IMR-90 (cell line): ENCODE data around the gene GPHB5. TPM values are rescaled to one million over a fixed set of nuclear protein-coding genes. Genes with fewer than 3 reads are reported as not detected.

Experiments
- ATAC-seq: fragments of 200-7000 bp; cut with Tn5 transposase; 2 replicates; pipeline ENCODE4 v1.9.1; 2020; ENCODE audit warnings: low read depth, mild to moderate bottlenecking, moderate library complexity
- BruUV-seq: library from RNA; stranded (reverse); fragments of 400-500 nt; replicated peaks from 2 replicates; lab custom pipeline; 2021; lab: Mats Ljungman, UMichigan
- CTCF ChIA-PET: fragments of 300-600 bp; formaldehyde crosslinking; extraction: SDS; loops from one replicate; lab custom pipeline; 2021; ENCODE audit warnings: antibody characterized with exemption; lab: Yijun Ruan, JAX
- POLR2A ChIA-PET: fragments of 300-600 bp; sonication (Branson Sonifier 250); formaldehyde crosslinking; loops from one replicate; lab custom pipeline; 2022; ENCODE audit warnings: antibody characterized with exemption; ENCODE audit not compliant: unreplicated experiment; lab: Charles Lee
- DNase-seq: peaks from one replicate; pipeline ENCODE4 v3.0.0; 2013
- H2AFZ ChIP-seq: replicated peaks from 2 replicates; pipeline ENCODE3; 2013; ENCODE audit warnings: low read length, mild to moderate bottlenecking; ENCODE audit not compliant: poor library complexity
- H2AK5ac ChIP-seq: 2 replicates; pipeline ENCODE4 v1.6.1; 2013; ENCODE audit warnings: low read depth, low read length, inconsistent platforms
- H2AK9ac ChIP-seq: replicated peaks from 2 replicates; pipeline ENCODE3; 2013; ENCODE audit warnings: mild to moderate bottlenecking, low read depth, low read length, moderate library complexity; ENCODE audit not compliant: poor library complexity
- H2BK120ac ChIP-seq: 2 replicates; pipeline ENCODE4 v1.6.1; 2013; ENCODE audit warnings: low read depth, low read length, inconsistent platforms
- H2BK15ac ChIP-seq: 3 replicates; pipeline ENCODE4 v1.6.1; 2013; ENCODE audit warnings: low read depth, low read length, inconsistent platforms
- H2BK20ac ChIP-seq: 2 replicates; pipeline ENCODE4 v1.6.1; 2013; ENCODE audit warnings: low read depth, mild to moderate bottlenecking, inconsistent platforms, low read length, moderate library complexity
- H2BK5ac ChIP-seq: 2 replicates; pipeline ENCODE4 v1.6.1; 2013; ENCODE audit warnings: mild to moderate bottlenecking, low read depth, low read length, inconsistent platforms; ENCODE audit not compliant: poor library complexity, severe bottlenecking
- H3K14ac ChIP-seq: replicated peaks from 2 replicates; pipeline ENCODE4 v1.6.1; 2013; ENCODE audit warnings: low read depth, low read length, inconsistent platforms
- H3K18ac ChIP-seq: 2 replicates; pipeline ENCODE4 v1.6.1; 2013; ENCODE audit warnings: low read depth, low read length, control low read depth
- H3K23ac ChIP-seq: 2 replicates; pipeline ENCODE4 v1.6.1; 2013; ENCODE audit warnings: low read depth, low read length, inconsistent platforms
- H3K27ac ChIP-seq: 2 replicates; pipeline ENCODE4 v1.5.1; 2013; ENCODE audit warnings: mild to moderate bottlenecking, control low read depth, low read length; ENCODE audit not compliant: insufficient read depth
- H3K27me3 ChIP-seq: 2 replicates; pipeline ENCODE4 v1.6.1; 2013; ENCODE audit warnings: low read length; ENCODE audit not compliant: control insufficient read depth, insufficient read depth
- H3K36me3 ChIP-seq: 2 replicates; pipeline ENCODE4 v1.6.1; 2013; ENCODE audit warnings: low read length, mixed read lengths; ENCODE audit not compliant: control insufficient read depth, insufficient read depth
- H3K4ac ChIP-seq: 2 replicates; pipeline ENCODE4 v1.6.1; 2013; ENCODE audit warnings: low read depth, low read length, inconsistent platforms
- H3K4me1 ChIP-seq: 2 replicates; pipeline ENCODE4 v1.6.1; 2013; ENCODE audit warnings: low read length, mixed read lengths; ENCODE audit not compliant: control insufficient read depth, insufficient read depth
- H3K4me2 ChIP-seq: 2 replicates; pipeline ENCODE4 v1.6.1; 2013; ENCODE audit warnings: low read depth, mild to moderate bottlenecking, control low read depth, low read length, moderate library complexity
- H3K4me3 ChIP-seq: 2 replicates; pipeline ENCODE4 v1.5.1; 2013; ENCODE audit warnings: low read depth, mild to moderate bottlenecking, control low read depth, low read length, moderate library complexity; ENCODE audit not compliant: insufficient read depth
- H3K56ac ChIP-seq: 2 replicates; pipeline ENCODE4 v1.6.1; 2013; ENCODE audit warnings: low read length, inconsistent platforms; ENCODE audit not compliant: insufficient read depth; ENCODE audit errors: extremely low read depth
- H3K79me1 ChIP-seq, 2 experiments: 2 replicates each; pipeline ENCODE4 v1.6.1; 2013; ENCODE audit warnings: low read length in 2 of 2, inconsistent platforms in 1 of 2, low read depth in 1 of 2
- H3K9ac ChIP-seq: 2 replicates; pipeline ENCODE4 v1.6.1; 2013; ENCODE audit warnings: low read depth, low read length, control low read depth
- H3K9me1 ChIP-seq: 2 replicates; pipeline ENCODE4 v1.6.1; 2013; ENCODE audit warnings: low read length, inconsistent platforms; ENCODE audit not compliant: insufficient read depth
- H3K9me3 ChIP-seq: 2 replicates; pipeline ENCODE4 v1.6.1; 2013; ENCODE audit warnings: low read length; ENCODE audit not compliant: control insufficient read depth, insufficient read depth
- H4K20me1 ChIP-seq: 2 replicates; pipeline ENCODE4 v1.6.1; 2013; ENCODE audit warnings: low read length, inconsistent platforms; ENCODE audit not compliant: insufficient read depth
- H4K5ac ChIP-seq: 2 replicates; pipeline ENCODE4 v1.6.1; 2013; ENCODE audit warnings: mild to moderate bottlenecking, low read depth, low read length, control low read depth
- H4K8ac ChIP-seq, 2 experiments: 2 replicates each; pipeline ENCODE4 v1.6.1; 2013; ENCODE audit warnings: low read depth in 2 of 2, low read length in 2 of 2, control low read depth in 1 of 2, inconsistent platforms in 1 of 2
- H4K91ac ChIP-seq: 2 replicates; pipeline ENCODE4 v1.6.1; 2013; ENCODE audit warnings: low read depth, low read length, inconsistent platforms; ENCODE audit not compliant: insufficient read depth
- BHLHE40 ChIP-seq: fragments of 150-350 bp; IDR thresholded peaks from 2 replicates; pipeline ENCODE4 v1.6.1; 2016; ENCODE audit warnings: mild to moderate bottlenecking, low read depth, low read length
- CEBPB ChIP-seq: IDR thresholded peaks from 2 replicates; pipeline ENCODE4 v1.6.1; 2012; ENCODE audit warnings: low read depth, low read length, improper control_type of control experiment
- CHD1 ChIP-seq: IDR thresholded peaks from 2 replicates; pipeline ENCODE4 v1.6.1; 2012; ENCODE audit warnings: low read depth, low read length, improper control_type of control experiment
- CTCF ChIP-seq: conservative IDR thresholded peaks from 2 replicates; pipeline ENCODE4 v1.5.1; 2012; ENCODE audit warnings: mild to moderate bottlenecking, low read depth, low read length, improper control_type of control experiment
- ELK1 ChIP-seq: fragments of 150-350 bp; IDR thresholded peaks from 2 replicates; pipeline ENCODE4 v1.6.1; 2016; ENCODE audit warnings: low read depth, mild to moderate bottlenecking, low read length, moderate library complexity, borderline replicate concordance
- FOS ChIP-seq: fragments of 150-350 bp; IDR thresholded peaks from 2 replicates; pipeline ENCODE4 v1.6.1; 2016; ENCODE audit warnings: low read depth, low read length
- MAFK ChIP-seq: IDR thresholded peaks from 2 replicates; pipeline ENCODE4 v1.6.1; 2012; ENCODE audit warnings: low read depth, low read length, improper control_type of control experiment
- MAZ ChIP-seq: IDR thresholded peaks from 2 replicates; pipeline ENCODE4 v1.6.1; 2012; ENCODE audit warnings: low read depth, mild to moderate bottlenecking, low read length, improper control_type of control experiment, moderate library complexity, borderline replicate concordance
- MXI1 ChIP-seq: IDR thresholded peaks from 2 replicates; pipeline ENCODE4 v1.6.1; 2012; ENCODE audit warnings: low read depth, mild to moderate bottlenecking, low read length, moderate library complexity, borderline replicate concordance
- NFE2L2 ChIP-seq: fragments of 150-350 bp; IDR thresholded peaks from 2 replicates; pipeline ENCODE4 v1.6.1; 2016; ENCODE audit warnings: low read depth, mild to moderate bottlenecking, low read length
- POLR2A ChIP-seq: IDR thresholded peaks from 2 replicates; pipeline ENCODE4 v1.6.1; 2012; ENCODE audit warnings: mild to moderate bottlenecking, low read depth, low read length
- RAD21 ChIP-seq: IDR thresholded peaks from 2 replicates; pipeline ENCODE4 v1.6.1; 2012; ENCODE audit warnings: low read length, improper control_type of control experiment
- RCOR1 ChIP-seq: IDR thresholded peaks from 2 replicates; pipeline ENCODE4 v1.6.1; 2012; ENCODE audit warnings: mild to moderate bottlenecking, low read length, improper control_type of control experiment; ENCODE audit not compliant: insufficient replicate concordance
- RFX5 ChIP-seq: IDR thresholded peaks from 2 replicates; pipeline ENCODE4 v1.8.0; 2012; ENCODE audit warnings: low read depth, mild to moderate bottlenecking, low read length, moderate library complexity
- SMC3 ChIP-seq: fragments of 150-350 bp; IDR thresholded peaks from 2 replicates; pipeline ENCODE4 v1.6.1; 2016; ENCODE audit warnings: low read depth, mild to moderate bottlenecking, antibody characterized with exemption, low read length, moderate library complexity
- USF2 ChIP-seq: fragments of 150-350 bp; IDR thresholded peaks from 2 replicates; pipeline ENCODE4 v1.6.1; 2017; ENCODE audit warnings: mild to moderate bottlenecking, antibody characterized with exemption, low read length, low read depth
- WGBS, 2 experiments: methylation state at CpG; one replicate each; pipeline versions ENCODE4 v1.1.5 to v1.1.7; 2013; ENCODE audit warnings: missing lambda C conversion rate in 2 of 2; ENCODE audit not compliant: insufficient read length in 1 of 2; ENCODE audit errors: extremely low coverage in 2 of 2; 5-methylcytosine and 5-hydroxymethylcytosine counted together
- dilution Hi-C: fragments of 300-500 bp; cut with HindIII; formaldehyde crosslinking; loops from one replicate; pipeline ENCODE4 v1.14.3; 2018; ENCODE audit warnings: low sequenced_read_pairs; ENCODE audit not compliant: unreplicated experiment
- in situ Hi-C: fragments of 300-500 bp; cut with MboI; formaldehyde crosslinking; loops from 3 replicates; pipeline ENCODE4 v1.14.3; 2019; ENCODE audit warnings: low sequenced_read_pairs, inconsistent platforms, mixed read lengths
- intact Hi-C: fragments of 100-400 bp; cut with micrococcal nuclease; formaldehyde crosslinking; loops from 2 replicates; pipeline ENCODE4 v1.10.0; 2022
- polyA plus RNA-seq, 3 experiments: library from polyadenylated mRNA; depleted of rRNA; stranded (reverse); fragments of >200 nt; gene quantifications; 2 replicates each; pipeline ENCODE4 v1.2.3, GENCODE V29; 2012; ENCODE audit warnings: low replicate concordance in 1 of 3
- total RNA-seq: library from RNA; depleted of rRNA; stranded (reverse); fragments of >200 nt; gene quantifications from 2 replicates; pipeline ENCODE4 v1.2.3, GENCODE V29; 2012

Gene GPHB5
- total and polyA plus RNA-seq, 2 of the 4 experiments (the other 2 are of a cell fraction): not detected

- no peak overlapping the region for H3K23ac ChIP-seq
- ATAC-seq: no peak
- H4K91ac ChIP-seq: no peak overlapping the region
- no peak overlapping the region for H4K5ac ChIP-seq
- in situ Hi-C loops (no loop called here), dilution Hi-C loops (no loop called here), intact Hi-C loops (no loop called here)
- H3K9me1 ChIP-seq: no peaks in the 10 kb centered on the region; the same call in 1 of the 2 replicates
- no peak overlapping the region for H3K18ac ChIP-seq
- no peaks in the 10 kb centered on the region for H3K4me1 ChIP-seq
- H2BK20ac ChIP-seq: no peak overlapping the region
- 88% methylated on average over 4 of the region's 7 CpGs; no CpG with 5 or more reads in 1 of the 2 experiments for WGBS, 2 experiments
- no TSS peak for BruUV-seq
- POLR2A ChIA-PET: no interaction called here
- no peak overlapping the region for H3K27ac ChIP-seq
- no peak overlapping the region for H3K4me2 ChIP-seq
- DNase-seq: no peak
- no peak overlapping the region for H3K56ac ChIP-seq
- H3K4me3 ChIP-seq: no peak overlapping the region
- no peak overlapping the region for H3K14ac ChIP-seq
- H4K20me1 ChIP-seq: no peaks in the 10 kb centered on the region
- no peak overlapping the region for H3K9ac ChIP-seq
- no peak overlapping the region for H3K4ac ChIP-seq
- H2AK9ac ChIP-seq: no peak overlapping the region
- no peak for TF ChIP-seq POLR2A
- no peak for TF ChIP-seq MAFK
- no peak for TF ChIP-seq RCOR1
- no peak for TF ChIP-seq MXI1
- no peak for TF ChIP-seq RFX5
- TF ChIP-seq CHD1: no peak
- no peak for TF ChIP-seq ELK1
- TF ChIP-seq BHLHE40: no peak
- TF ChIP-seq NFE2L2: no peak
- no peak for TF ChIP-seq SMC3
- TF ChIP-seq CEBPB: no peak
- no peak for TF ChIP-seq RAD21
- no peak for TF ChIP-seq CTCF
- TF ChIP-seq FOS: no peak
- TF ChIP-seq MAZ: no peak
- no peak for TF ChIP-seq USF2
- H3K36me3 ChIP-seq: no peaks in the 10 kb centered on the region
- CTCF ChIA-PET: no interaction called here
- no peak overlapping the region for H2BK15ac ChIP-seq
- H2BK120ac ChIP-seq: no peak overlapping the region
- H2AK5ac ChIP-seq: no peak overlapping the region
- no peaks in the 10 kb centered on the region for H3K79me1 ChIP-seq
- no peak overlapping the region for H2BK5ac ChIP-seq
- H4K8ac ChIP-seq: no peak overlapping the region
- 0 out of 2 replicates have a peak, but pooled peaks cover 2% of the 10 kb centered on the region for H3K9me3 ChIP-seq
- H2AFZ ChIP-seq: no peak overlapping the region
- peaks cover 7% of the 10 kb centered on the region for H3K27me3 ChIP-seq
These were observed 39.1 kb upstream of the GPHB5 start for GRCh38 chr14:63357841-63358240.
